Transverse colon (tissue), 1 donor: Measurements from ENCODE around the gene LYPD4.

Experiments used
- EP300 ChIP-seq: sonication (generic); formaldehyde crosslinking; IDR thresholded peaks from one replicate; pipeline ENCODE4 v1.6.1; 2017; ENCODE audit warnings: antibody characterized with exemption, low read depth
- POLR2A ChIP-seq: fragments of 450-650 bp; IDR thresholded peaks from one replicate; pipeline ENCODE4 v1.6.1; 2016; ENCODE audit warnings: antibody characterized with exemption, mild to moderate bottlenecking, moderate library complexity

DNA sequence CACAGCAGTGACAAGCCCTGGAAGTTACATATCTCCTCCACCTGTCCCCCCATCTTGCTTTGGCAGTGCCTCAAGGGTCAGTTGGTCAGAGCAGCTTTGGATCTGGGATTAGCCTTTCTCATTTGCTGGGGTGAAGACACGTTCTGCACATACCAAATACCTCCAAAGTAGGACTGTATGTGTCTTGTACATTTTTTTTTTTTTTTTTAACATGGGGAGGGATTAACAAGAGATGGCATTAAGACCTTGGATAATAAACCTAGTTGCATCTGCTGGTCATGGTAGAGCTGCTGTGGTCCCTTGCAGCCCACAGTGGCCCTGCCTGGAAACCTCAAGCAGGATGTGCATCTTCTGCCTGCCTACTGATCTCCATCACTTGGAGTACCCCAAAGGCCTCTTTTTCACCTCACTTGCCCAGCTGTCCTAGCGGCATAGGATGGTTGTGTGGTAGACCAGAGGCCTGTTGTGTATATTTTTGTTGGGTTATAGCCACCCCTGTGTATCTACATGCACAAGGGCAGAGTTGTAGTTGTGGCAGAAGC is 18.0 kb upstream of the LYPD4 start:
- no peak for TF ChIP-seq EP300
- no peak for TF ChIP-seq POLR2A
